ENCODE data around the gene SLC38A1. TPM values are rescaled to one million over a fixed set of nuclear protein-coding genes. Genes with fewer than 3 reads are reported as not detected.

The SLC38A1 gene
- total RNA-seq, 1 donor from 2014 or later = 44.7 TPM

GRCh38 chr12:46148327-46149078 lies 120.3 kb downstream of the SLC38A1 start:
- intact Hi-C loops (cut with DNase I) = no loop called here
- Histone ChIP-seq H3K27me3 (no peaks in the 10 kb centered on the region), H3K4me3 (no peak overlapping the region), H3K4me1 (peaks cover 2% of the 10 kb centered on the region), H3K36me3 (no peaks in the 10 kb centered on the region), H3K9me3 (no peaks in the 10 kb centered on the region), H3K27ac (no peak overlapping the region)
- DNase-seq (ENCODE audit: extremely low spot score in 2 of 2) = no peak
- no peak for TF ChIP-seq POLR2AphosphoS5 (IDR thresholded peaks at IDR 0.05; ENCODE audit: insufficient read depth in 1 of 2, low read depth in 1 of 2)
- no peak for TF ChIP-seq POLR2A (IDR thresholded peaks at IDR 0.05)
- no peak for TF ChIP-seq CTCF (IDR thresholded peaks at IDR 0.05)

- Histone ChIP-seq H3K4me3 (no peak overlapping the region), H3K4me1 (no peaks in the 10 kb centered on the region), H3K36me3 (no peaks in the 10 kb centered on the region), H3K27ac (no peak overlapping the region), H3K27me3 (no peaks in the 10 kb centered on the region), H3K9me3 (no peaks in the 10 kb centered on the region)
- TF ChIP-seq POLR2AphosphoS5 (IDR thresholded peaks at IDR 0.05; ENCODE audit: insufficient read depth in 1 of 2, low read depth in 1 of 2) = no peak
- TF ChIP-seq POLR2A (IDR thresholded peaks at IDR 0.05) = no peak
- TF ChIP-seq CTCF (IDR thresholded peaks at IDR 0.05) = no peak
- intact Hi-C loops (cut with DNase I) = no loop called here
- DNase-seq (ENCODE audit: extremely low spot score in 2 of 2) = no peak
These were observed 121.7 kb downstream of the SLC38A1 start for GRCh38 chr12:46147144-46147543.

GRCh38 chr12:46145881-46146280 lies 123.0 kb downstream of the SLC38A1 start:
- no peak for TF ChIP-seq CTCF (IDR thresholded peaks at IDR 0.05)
- TF ChIP-seq POLR2AphosphoS5 (IDR thresholded peaks at IDR 0.05; ENCODE audit: insufficient read depth in 1 of 2, low read depth in 1 of 2) = no peak
- TF ChIP-seq POLR2A (IDR thresholded peaks at IDR 0.05) = no peak
- intact Hi-C loops (cut with DNase I) = no loop called here
- Histone ChIP-seq H3K4me3 (no peak overlapping the region), H3K9me3 (no peaks in the 10 kb centered on the region), H3K4me1 (no peaks in the 10 kb centered on the region), H3K36me3 (no peaks in the 10 kb centered on the region), H3K27me3 (no peaks in the 10 kb centered on the region), H3K27ac (no peak overlapping the region)
- no peak for DNase-seq (ENCODE audit: extremely low spot score in 2 of 2)

GRCh38 chr12:46144433-46144832 lies 124.4 kb downstream of the SLC38A1 start:
- H3K27ac ChIP-seq = no peak overlapping the region
- no peaks in the 10 kb centered on the region for H3K27me3 ChIP-seq
- no peaks in the 10 kb centered on the region for H3K4me1 ChIP-seq
- TF ChIP-seq CTCF (IDR thresholded peaks at IDR 0.05) = no peak
- no peaks in the 10 kb centered on the region for H3K36me3 ChIP-seq
- intact Hi-C loops (cut with DNase I) = no loop called here
- no peak overlapping the region for H3K4me3 ChIP-seq
- no peak for DNase-seq (ENCODE audit: extremely low spot score in 2 of 2)
- no peaks in the 10 kb centered on the region for H3K9me3 ChIP-seq

GRCh38 chr12:46136249-46136648 lies 132.6 kb downstream of the SLC38A1 start:
- TF ChIP-seq POLR2A (IDR thresholded peaks at IDR 0.05) = no peak
- TF ChIP-seq POLR2AphosphoS5 (IDR thresholded peaks at IDR 0.05; ENCODE audit: insufficient read depth in 1 of 2, low read depth in 1 of 2) = no peak
- no peaks in the 10 kb centered on the region for H3K4me1 ChIP-seq
- no peaks in the 10 kb centered on the region for H3K27me3 ChIP-seq
- H3K27ac ChIP-seq = no peak overlapping the region
- intact Hi-C loops (cut with DNase I) = no loop called here
- H3K9me3 ChIP-seq = no peaks in the 10 kb centered on the region
- H3K36me3 ChIP-seq = no peaks in the 10 kb centered on the region
- no peak for DNase-seq (ENCODE audit: extremely low spot score in 2 of 2)
- no peak overlapping the region for H3K4me3 ChIP-seq

Measured in vagina (tissue), 2 donors.